ENCODE data around the gene C5orf47. TPM values are rescaled to one million over a fixed set of nuclear protein-coding genes. Genes with fewer than 3 reads are reported as not detected.

The C5orf47 gene
- total and polyA plus RNA-seq, 10 of the 15 experiments (the other 5 are each of a cell fraction or from before 2014, with no cell fraction given): 0.04 TPM; not detected in 9

DNA sequence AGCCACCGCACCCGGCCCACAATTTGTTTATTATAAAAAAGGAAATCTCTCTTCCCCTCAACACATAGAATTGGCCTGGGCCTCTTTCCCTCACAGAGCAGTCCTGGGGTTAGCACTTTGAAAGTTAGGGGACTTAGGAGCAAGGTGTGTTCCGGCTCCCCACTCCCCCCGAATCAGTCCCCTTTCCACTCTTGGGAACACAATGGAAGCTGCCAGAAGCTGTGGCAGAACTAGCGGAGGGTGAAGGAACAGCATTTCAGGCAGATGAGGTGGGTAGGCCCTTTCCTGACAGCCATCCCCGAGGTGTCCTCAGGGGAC is 16.4 kb upstream of the C5orf47 start:
- no peak; the same call in 2 of the 3 replicates for ATAC-seq
- ChIA-PET POLR2A (interaction anchor here (1.0 to 1.6 kb wide), 2 partner anchors 354 to 356 kb away, joined by 3 to 5 read pairs; partner anchors contain the start of gene BOD1), CTCF (interaction anchor here (0.6 to 6.8 kb wide), 36 partner anchors 9 to 680 kb away, joined by 3 to 242 read pairs (median 4); partner anchors contain the start of genes BOD1 and CPEB4), SMC1A (ENCODE audit: uncharacterized antibody, unreplicated experiment) (interaction anchor here (0.6 to 8.5 kb wide), 28 partner anchors 9 to 370 kb away, joined by 3 to 171 read pairs (median 4); partner anchors contain the start of gene BOD1), RAD21 (ENCODE audit: unreplicated experiment) (interaction anchor here (0.9 to 5.6 kb wide), 17 partner anchors 9 to 400 kb away, joined by 3 to 90 read pairs (median 5); partner anchors contain the start of gene BOD1)
- peak overlapping the region; percentile 66; the same call in 1 of the 2 replicates for H3K4me3 ChIP-seq
- H3K27me3 ChIP-seq (replicated peaks in 1 of 2; ENCODE audit: control insufficient read depth in 2 of 2, insufficient read depth in 2 of 2, low read length in 1 of 2): no peaks in the 10 kb centered on the region
- BruUV-seq (replicated peaks): no TSS peak
- in situ Hi-C loops (cut with MboI) (no loop called here), intact Hi-C loops (cut with micrococcal nuclease; ENCODE audit: unreplicated experiment) (loop anchor here (5.0 to 10.0 kb wide), 4 partner anchors 150 to 678 kb away; no protein-coding TSS in a partner anchor)
- H3K4me2 ChIP-seq (ENCODE audit: control insufficient read depth, insufficient read depth): peak overlapping the region; percentile 99
- H3K9me3 ChIP-seq (replicated peaks; ENCODE audit: control insufficient read depth, insufficient read depth, low read length): no peaks in the 10 kb centered on the region
- no peaks in the 10 kb centered on the region for H4K20me1 ChIP-seq (ENCODE audit: control insufficient read depth, insufficient read depth)
- 51% methylated on average over 6 of the region's 6 CpGs for WGBS (ENCODE audit: insufficient coverage, insufficient replicate concordance, low lambda C conversion rate, missing lambda C conversion rate)
- H3K79me2 ChIP-seq (ENCODE audit: control insufficient read depth, insufficient read depth, low read length): no peaks in the 10 kb centered on the region
- H3K36me3 ChIP-seq (ENCODE audit: control insufficient read depth in 2 of 2, insufficient read depth in 2 of 2, low read length in 1 of 2): no peaks in the 10 kb centered on the region
- peaks cover 12% of the 10 kb centered on the region for H3K4me1 ChIP-seq (ENCODE audit: control insufficient read depth, insufficient read depth, low read length)
- no peak for FAIRE-seq
- H3K27ac ChIP-seq (ENCODE audit: control insufficient read depth, insufficient read depth): no peak overlapping the region
- no peak for DNase-seq (ENCODE audit: low read depth, low spot score)
- 0 out of 2 replicates have a peak overlapping the region, but pooled peaks have one; percentile 51 for H3K9ac ChIP-seq (ENCODE audit: control insufficient read depth, insufficient read depth, low read length)
- peak overlapping the region; percentile 99 for H2AFZ ChIP-seq (ENCODE audit: control insufficient read depth, low read depth, low read length)
- TF ChIP-seq ZNF24 (IDR thresholded peaks at IDR 0.05) (no peak), POLR2AphosphoS5 (IDR thresholded peaks at IDR 0.05; ENCODE audit: low read length) (no peak), MTA2 (IDR thresholded peaks at IDR 0.05; ENCODE audit: low read depth) (no peak), RAD21 (IDR thresholded peaks at IDR 0.05; ENCODE audit: insufficient read depth, low read depth, low read length) (no peak), CBX3 (IDR thresholded peaks at IDR 0.05; ENCODE audit: borderline replicate concordance, low read depth) (no peak), PBX3 (IDR thresholded peaks at IDR 0.05; ENCODE audit: insufficient replicate concordance, low read depth, low read length) (no peak), RBBP5 (conservative IDR thresholded peaks at IDR 0.05) (no peak), BACH1 (IDR thresholded peaks at IDR 0.05; ENCODE audit: borderline replicate concordance) (no peak), PML (IDR thresholded peaks at IDR 0.05; ENCODE audit: low read length) (no peak), PRDM15 (CRISPR knock-in tag; IDR thresholded peaks at IDR 0.05) (no peak)
- TF ChIP-seq, protein P1, sequence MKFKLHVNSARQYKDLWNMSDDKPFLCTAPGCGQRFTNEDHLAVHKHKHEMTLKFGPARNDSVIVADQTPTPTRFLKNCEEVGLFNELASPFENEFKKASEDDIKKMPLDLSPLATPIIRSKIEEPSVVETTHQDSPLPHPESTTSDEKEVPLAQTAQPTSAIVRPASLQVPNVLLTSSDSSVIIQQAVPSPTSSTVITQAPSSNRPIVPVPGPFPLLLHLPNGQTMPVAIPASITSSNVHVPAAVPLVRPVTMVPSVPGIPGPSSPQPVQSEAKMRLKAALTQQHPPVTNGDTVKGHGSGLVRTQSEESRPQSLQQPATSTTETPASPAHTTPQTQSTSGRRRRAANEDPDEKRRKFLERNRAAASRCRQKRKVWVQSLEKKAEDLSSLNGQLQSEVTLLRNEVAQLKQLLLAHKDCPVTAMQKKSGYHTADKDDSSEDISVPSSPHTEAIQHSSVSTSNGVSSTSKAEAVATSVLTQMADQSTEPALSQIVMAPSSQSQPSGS (IDR thresholded peaks at IDR 0.05; ENCODE audit: low read length): no peak
- TF ChIP-seq, protein P2, sequence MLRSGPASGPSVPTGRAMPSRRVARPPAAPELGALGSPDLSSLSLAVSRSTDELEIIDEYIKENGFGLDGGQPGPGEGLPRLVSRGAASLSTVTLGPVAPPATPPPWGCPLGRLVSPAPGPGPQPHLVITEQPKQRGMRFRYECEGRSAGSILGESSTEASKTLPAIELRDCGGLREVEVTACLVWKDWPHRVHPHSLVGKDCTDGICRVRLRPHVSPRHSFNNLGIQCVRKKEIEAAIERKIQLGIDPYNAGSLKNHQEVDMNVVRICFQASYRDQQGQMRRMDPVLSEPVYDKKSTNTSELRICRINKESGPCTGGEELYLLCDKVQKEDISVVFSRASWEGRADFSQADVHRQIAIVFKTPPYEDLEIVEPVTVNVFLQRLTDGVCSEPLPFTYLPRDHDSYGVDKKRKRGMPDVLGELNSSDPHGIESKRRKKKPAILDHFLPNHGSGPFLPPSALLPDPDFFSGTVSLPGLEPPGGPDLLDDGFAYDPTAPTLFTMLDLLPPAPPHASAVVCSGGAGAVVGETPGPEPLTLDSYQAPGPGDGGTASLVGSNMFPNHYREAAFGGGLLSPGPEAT (IDR thresholded peaks at IDR 0.05; ENCODE audit: low read depth): no peak

All from GM12878 (cell line).